ENCODE measurements around the gene SLC23A1.
"Not testable (repeated sequence)": the region's sequence is repeated elsewhere in the genome, so short reads cannot be mapped to it uniquely, and the experiment has no call there.

Gene SLC23A1

GRCh38 chr5:139388198-139388821 lies 5.2 kb upstream of the SLC23A1 start:
- no peak for ATAC-seq
- TF ChIP-seq OSR1 (CRISPR knock-in tag; IDR thresholded peaks at IDR 0.05): no peak

GRCh38 chr5:139387611-139388197 lies 4.6 kb upstream of the SLC23A1 start:
- ATAC-seq: no peak
- TF ChIP-seq POU6F1 (CRISPR knock-in tag; IDR thresholded peaks at IDR 0.05; ENCODE audit: borderline replicate concordance, low read depth) (no peak), RARB (CRISPR knock-in tag; IDR thresholded peaks at IDR 0.05) (no peak), GLIS3 (CRISPR knock-in tag; IDR thresholded peaks at IDR 0.05) (no peak), PPARA (CRISPR knock-in tag; IDR thresholded peaks at IDR 0.05; ENCODE audit: borderline replicate concordance) (no peak), OSR1 (CRISPR knock-in tag; IDR thresholded peaks at IDR 0.05) (no peak), PATZ1 (CRISPR knock-in tag; IDR thresholded peaks at IDR 0.05; ENCODE audit: borderline replicate concordance) (no peak), CREB5 (CRISPR knock-in tag; IDR thresholded peaks at IDR 0.05; ENCODE audit: low read depth) (no peak), SNAI2 (CRISPR knock-in tag; IDR thresholded peaks at IDR 0.05) (no peak)

GRCh38 chr5:139386956-139387355 lies 3.9 kb upstream of the SLC23A1 start:
- not testable (repeated sequence) for ATAC-seq

GRCh38 chr5:139386050-139386438 lies 2.9 kb upstream of the SLC23A1 start:
- TF ChIP-seq GLIS3 (CRISPR knock-in tag; IDR thresholded peaks at IDR 0.05) (no peak), ZNF565 (CRISPR knock-in tag; conservative IDR thresholded peaks at IDR 0.05; ENCODE audit: low read depth) (no peak), POU6F1 (CRISPR knock-in tag; IDR thresholded peaks at IDR 0.05; ENCODE audit: borderline replicate concordance, low read depth) (no peak), ESRRG (CRISPR knock-in tag; IDR thresholded peaks at IDR 0.05) (no peak), ISL1 (CRISPR knock-in tag; IDR thresholded peaks at IDR 0.05) (no peak), ZC3H10 (CRISPR knock-in tag; IDR thresholded peaks at IDR 0.05) (no peak), CSDC2 (CRISPR knock-in tag; IDR thresholded peaks at IDR 0.05) (no peak), CSRNP3 (CRISPR knock-in tag; IDR thresholded peaks at IDR 0.05) (no peak), ZFP3 (CRISPR knock-in tag; IDR thresholded peaks at IDR 0.05) (no peak), ARNTL (CRISPR knock-in tag; IDR thresholded peaks at IDR 0.05; ENCODE audit: borderline replicate concordance, low read depth) (no peak), PPARA (CRISPR knock-in tag; IDR thresholded peaks at IDR 0.05; ENCODE audit: borderline replicate concordance) (no peak), ZNF70 (CRISPR knock-in tag; IDR thresholded peaks at IDR 0.05) (no peak), TOX (CRISPR knock-in tag; IDR thresholded peaks at IDR 0.05; ENCODE audit: borderline replicate concordance) (no peak), CREB5 (CRISPR knock-in tag; IDR thresholded peaks at IDR 0.05; ENCODE audit: low read depth) (no peak), RARB (CRISPR knock-in tag; IDR thresholded peaks at IDR 0.05) (no peak), ZFP30 (CRISPR knock-in tag; IDR thresholded peaks at IDR 0.05) (no peak)
- ATAC-seq: no peak
